OCI-LY3 (cell line): ENCODE results near the gene HYAL3.

ENCODE experiments used
- H2AFZ ChIP-seq: fragments of 200-600, 300-600 bp; shearing (Covaris generic); 2 replicates; pipeline ENCODE4 v1.6.0; 2014; ENCODE audit warnings: antibody characterized with exemption, low read depth, low read length
- H3K27ac ChIP-seq: fragments of 200-600, 300-600 bp; sonication (generic); 2 replicates; pipeline ENCODE4 v1.5.1; 2014; ENCODE audit warnings: mild to moderate bottlenecking, low read length, moderate library complexity, mixed read lengths
- H3K27me3 ChIP-seq: fragments of 200-600, 300-600 bp; sonication (generic); 2 replicates; pipeline ENCODE4 v1.6.1; 2014; ENCODE audit warnings: low read depth, low read length, mixed read lengths
- H3K36me3 ChIP-seq: fragments of 200-600, 300-600 bp; sonication (generic); replicated peaks from 2 replicates; pipeline ENCODE3; 2014; ENCODE audit warnings: low read depth, low read length, mixed read lengths
- H3K4me1 ChIP-seq: fragments of 300-600, 200-600 bp; sonication (generic); 2 replicates; pipeline ENCODE4 v1.6.1; 2014; ENCODE audit warnings: low read length, mixed read lengths
- H3K4me2 ChIP-seq: fragments of 200-600, 300-600 bp; sonication (generic); 2 replicates; pipeline ENCODE4 v1.6.1; 2014; ENCODE audit warnings: low read length, mixed read lengths
- H3K4me3 ChIP-seq: fragments of 300-600, 200-600 bp; sonication (generic); 2 replicates; pipeline ENCODE4 v1.5.1; 2014; ENCODE audit warnings: antibody characterized with exemption, mild to moderate bottlenecking, low read length, moderate library complexity
- H3K79me2 ChIP-seq: fragments of 300-600, 200-600 bp; shearing (Covaris generic); 2 replicates; pipeline ENCODE4 v1.6.1; 2014; ENCODE audit warnings: mild to moderate bottlenecking, low read length, mixed read lengths
- H3K9ac ChIP-seq: fragments of 300-600, 200-600 bp; shearing (Covaris generic); 2 replicates; pipeline ENCODE4 v1.6.0; 2014; ENCODE audit warnings: mild to moderate bottlenecking, low read length, moderate library complexity
- H3K9me3 ChIP-seq: fragments of 200-600, 300-600 bp; shearing (Covaris generic); 2 replicates; pipeline ENCODE4 v1.6.1; 2014; ENCODE audit warnings: low read length, mixed read lengths; ENCODE audit not compliant: insufficient read depth
- H4K20me1 ChIP-seq: fragments of 200-600, 300-600 bp; sonication (generic); 2 replicates; pipeline ENCODE4 v1.6.1; 2016; ENCODE audit warnings: low read length, mixed read lengths; ENCODE audit not compliant: insufficient read depth
- CTCF ChIP-seq: fragments of 200-600, 300-600 bp; sonication (generic); IDR thresholded peaks from 2 replicates; pipeline ENCODE4 v1.5.1; 2014; ENCODE audit warnings: antibody characterized with exemption, low read length, low read depth
- EZH2phosphoT487 ChIP-seq: fragments of 200-600 bp; shearing (Covaris generic); IDR thresholded peaks from 2 replicates; pipeline ENCODE4 v1.6.1; 2018; ENCODE audit warnings: antibody characterized with exemption, mixed run types, low read depth

The HYAL3 gene

GRCh38 chr3:50258029-50258680 is 41.0 kb downstream of the HYAL3 start:
- 0 out of 2 replicates have a peak, but pooled peaks cover 6% of the 10 kb centered on the region for H3K9me3 ChIP-seq
- H3K9ac ChIP-seq, result no peak overlapping the region
- TF ChIP-seq EZH2phosphoT487, result no peak
- no peak for TF ChIP-seq CTCF
- no peak overlapping the region for H2AFZ ChIP-seq
- no peaks in the 10 kb centered on the region for H3K27me3 ChIP-seq
- H3K4me2 ChIP-seq, result no peak overlapping the region
- H3K4me1 ChIP-seq, result peaks cover 13% of the 10 kb centered on the region
- H3K36me3 ChIP-seq, result peaks cover 52% of the 10 kb centered on the region
- peaks cover 12% of the 10 kb centered on the region for H4K20me1 ChIP-seq
- H3K27ac ChIP-seq, result no peak overlapping the region
- no peaks in the 10 kb centered on the region for H3K79me2 ChIP-seq
- no peak overlapping the region for H3K4me3 ChIP-seq

GRCh38 chr3:50256978-50257890 is 42.0 kb downstream of the HYAL3 start:
- no peak overlapping the region for H3K9ac ChIP-seq
- no peak overlapping the region for H3K27ac ChIP-seq
- TF ChIP-seq CTCF, result peak; percentile 39
- no peak for TF ChIP-seq EZH2phosphoT487
- H3K79me2 ChIP-seq, result no peaks in the 10 kb centered on the region
- H3K27me3 ChIP-seq, result no peaks in the 10 kb centered on the region
- no peak overlapping the region for H2AFZ ChIP-seq
- 0 out of 2 replicates have a peak, but pooled peaks cover 6% of the 10 kb centered on the region for H3K9me3 ChIP-seq
- H3K36me3 ChIP-seq, result peaks cover 60% of the 10 kb centered on the region
- no peak overlapping the region for H3K4me2 ChIP-seq
- peaks cover 17% of the 10 kb centered on the region for H4K20me1 ChIP-seq
- no peak overlapping the region for H3K4me3 ChIP-seq
- peaks cover 13% of the 10 kb centered on the region for H3K4me1 ChIP-seq

GRCh38 chr3:50255251-50255615 is 44.0 kb downstream of the HYAL3 start:
- Histone ChIP-seq H3K36me3 (peaks cover 71% of the 10 kb centered on the region), H2AFZ (no peak overlapping the region), H3K4me3 (no peak overlapping the region), H3K4me1 (peaks cover 3% of the 10 kb centered on the region; the same call in 1 of the 2 replicates), H3K27me3 (no peaks in the 10 kb centered on the region), H3K79me2 (peaks cover 12% of the 10 kb centered on the region), H3K4me2 (no peak overlapping the region), H3K9me3 (0 out of 2 replicates have a peak, but pooled peaks cover 6% of the 10 kb centered on the region), H3K27ac (no peak overlapping the region), H4K20me1 (peaks cover 35% of the 10 kb centered on the region), H3K9ac (no peak overlapping the region)
- TF ChIP-seq EZH2phosphoT487 (no peak), CTCF (no peak)
